Keratinocyte (primary cell): Measurements from ENCODE around the gene ZNF234. TPM values are rescaled to one million over a fixed set of nuclear protein-coding genes. Genes with fewer than 3 reads are reported as not detected.
"Not testable (repeated sequence)": the region's sequence is repeated elsewhere in the genome, so short reads cannot be mapped to it uniquely, and the experiment has no call there.

Experiments used
- DNase-seq: peaks from one replicate; pipeline ENCODE4 v3.0.0-alpha.2; 2011; ENCODE audit warnings: low read depth, missing footprints, low spot score
- FAIRE-seq: peaks from 2 replicates; lab custom pipeline; 2011; peaks lifted over from hg19 to GRCh38; lab: Jason Lieb, UNC
- H2AFZ ChIP-seq: 2 replicates; pipeline ENCODE4 v1.6.0; 2012; ENCODE audit warnings: low read length, control low read depth, inconsistent platforms; ENCODE audit not compliant: control insufficient read depth
- H3K27ac ChIP-seq: 2 replicates; pipeline ENCODE4 v1.5.1; 2011; ENCODE audit warnings: low read length; ENCODE audit not compliant: control insufficient read depth, insufficient read depth
- H3K27me3 ChIP-seq: 3 replicates; pipeline ENCODE4 v1.6.0; 2011; ENCODE audit warnings: low read length; ENCODE audit not compliant: control insufficient read depth, insufficient read depth; ENCODE audit errors: extremely low read depth
- H3K36me3 ChIP-seq, 2 experiments: 2 replicates in 1 of 2; 3 replicates in 1 of 2; pipeline ENCODE4 v1.5.1; 2011; ENCODE audit warnings: low read length in 2 of 2, mild to moderate bottlenecking in 1 of 2; ENCODE audit not compliant: control insufficient read depth in 2 of 2, insufficient read depth in 2 of 2; ENCODE audit errors: extremely low read depth in 1 of 2
- H3K4me1 ChIP-seq: 3 replicates; pipeline ENCODE4 v1.5.1; 2011; ENCODE audit warnings: low read length; ENCODE audit not compliant: control insufficient read depth, insufficient read depth; ENCODE audit errors: extremely low read depth
- H3K4me2 ChIP-seq: 3 replicates; pipeline ENCODE4 v1.6.0; 2011; ENCODE audit warnings: low read depth, low read length; ENCODE audit not compliant: control insufficient read depth, insufficient read depth; ENCODE audit errors: extremely low read depth
- H3K4me3 ChIP-seq, 3 experiments: fragments of 200-600 bp in 1 of 3; sonication (generic) in 1 of 3; 2 replicates in 2 of 3; 3 replicates in 1 of 3; pipeline ENCODE4 v1.5.1; 2011 to 2016; ENCODE audit warnings: low read length in 3 of 3, mild to moderate bottlenecking in 3 of 3, control low read depth in 2 of 3, inconsistent platforms in 1 of 3, low read depth in 1 of 3, mixed read lengths in 1 of 3, mixed run types in 1 of 3, moderate library complexity in 1 of 3; ENCODE audit not compliant: control insufficient read depth in 2 of 3, insufficient read depth in 2 of 3; ENCODE audit errors: extremely low read depth in 1 of 3
- H3K79me2 ChIP-seq: 2 replicates; pipeline ENCODE4 v1.6.0; 2012; ENCODE audit warnings: low read length; ENCODE audit not compliant: control insufficient read depth, insufficient read depth
- H3K9ac ChIP-seq: 3 replicates; pipeline ENCODE4 v1.6.0; 2011; ENCODE audit warnings: low read length; ENCODE audit not compliant: control insufficient read depth, insufficient read depth; ENCODE audit errors: extremely low read depth
- H3K9me1 ChIP-seq: 3 replicates; pipeline ENCODE4 v1.6.0; 2011; ENCODE audit warnings: low read length; ENCODE audit not compliant: control insufficient read depth, insufficient read depth; ENCODE audit errors: extremely low read depth
- H3K9me3 ChIP-seq: 2 replicates; pipeline ENCODE4 v1.5.1; 2012; ENCODE audit warnings: low read depth, low read length; ENCODE audit not compliant: control insufficient read depth
- H4K20me1 ChIP-seq: 3 replicates; pipeline ENCODE4 v1.6.0; 2011; ENCODE audit warnings: low read length; ENCODE audit not compliant: control insufficient read depth, insufficient read depth; ENCODE audit errors: extremely low read depth
- CTCF ChIP-seq, 3 experiments: IDR thresholded peaks in 1 of 3; conservative IDR thresholded peaks in 1 of 3; optimal IDR thresholded peaks in 1 of 3; 2 replicates in 2 of 3; 3 replicates in 1 of 3; pipeline versions ENCODE3 to v1.5.1; 2011; ENCODE audit warnings: low read length in 3 of 3, mild to moderate bottlenecking in 3 of 3, moderate library complexity in 2 of 3, control low read depth in 1 of 3, inconsistent platforms in 1 of 3; ENCODE audit not compliant: insufficient read depth in 2 of 3; ENCODE audit errors: extremely low read depth in 1 of 3
- EZH2 ChIP-seq: IDR thresholded peaks from one replicate; pipeline ENCODE4 v1.6.1; 2012; ENCODE audit warnings: inconsistent platforms, mild to moderate bottlenecking, low read length, moderate library complexity
- dilution Hi-C: fragments of 300-500 bp; cut with MboI; formaldehyde crosslinking; loops from one replicate; pipeline ENCODE4 v1.7.0; 2020; ENCODE audit warnings: low sequenced_read_pairs; ENCODE audit not compliant: extremely low pct_ligation_motif_present
- polyA plus RNA-seq, 5 experiments: library from polyadenylated mRNA; depleted of rRNA in 3 of 5; stranded (reverse) in 3 of 5; stranded (forward) in 1 of 5; unstranded in 1 of 5; fragments of >200 nt; gene quantifications; 1 replicate in 1 of 5; 2 replicates in 3 of 5; 3 replicates in 1 of 5; pipeline versions ENCODE4 v1.2.1 to v1.2.3, GENCODE V29; 2011 to 2012; ENCODE audit warnings: missing spikeins in 2 of 5, low read depth in 1 of 5, low replicate concordance in 1 of 5

Gene ZNF234
- polyA plus RNA-seq, 1 donor (not counting 4 experiments of a cell fraction or from before 2014, with no cell fraction given) = 4.4 TPM

GRCh38 chr19:44202470-44202869 lies 61.1 kb downstream of the ZNF234 start:
- Histone ChIP-seq H3K79me2 (no peaks in the 10 kb centered on the region), H3K4me2 (no peak overlapping the region), H3K9me1 (no peaks in the 10 kb centered on the region), H3K9ac (no peak overlapping the region), H3K4me1 (no peaks in the 10 kb centered on the region), H3K9me3 (no peaks in the 10 kb centered on the region), H3K27ac (no peak overlapping the region), H3K27me3 (no peaks in the 10 kb centered on the region), H2AFZ (no peak overlapping the region), H3K36me3 (no peaks in the 10 kb centered on the region), H4K20me1 (no peaks in the 10 kb centered on the region), H3K4me3 (no peak overlapping the region)
- dilution Hi-C loops = no loop called here
- FAIRE-seq (no peak), DNase-seq (no peak)
- no peak for TF ChIP-seq EZH2
- no peak for TF ChIP-seq CTCF (optimal IDR thresholded peaks at IDR 0.05 in 1 of 3, IDR thresholded peaks at IDR 0.05 in 1 of 3, conservative IDR thresholded peaks at IDR 0.05 in 1 of 3; ENCODE audit: extremely low read depth in 1 of 3, insufficient read depth in 2 of 3, low read length in 3 of 3)

DNA sequence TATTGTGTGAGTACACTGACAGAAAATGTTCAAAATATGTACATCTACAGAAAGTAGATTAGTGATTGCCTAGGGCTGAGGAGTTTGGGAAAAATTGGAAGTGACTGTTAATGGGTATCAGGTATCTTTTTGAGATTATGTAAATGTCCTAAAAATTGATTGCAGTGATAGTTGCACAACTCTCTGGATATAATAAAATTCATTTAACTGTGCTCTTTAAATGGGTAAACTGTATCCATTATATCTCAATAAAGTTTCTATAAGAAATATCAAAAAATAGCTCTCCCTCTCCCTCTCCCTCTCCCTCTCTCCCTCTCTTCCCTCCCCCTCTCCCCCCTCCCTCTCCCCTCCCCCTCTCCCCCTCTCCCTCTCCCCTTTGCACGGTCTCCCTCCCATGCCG lies 61.6 kb downstream of the ZNF234 start:
- Histone ChIP-seq H3K27me3 (no peaks in the 10 kb centered on the region), H3K36me3 (no peaks in the 10 kb centered on the region), H2AFZ (no peak overlapping the region), H3K4me3 (no peak overlapping the region), H3K9me1 (no peaks in the 10 kb centered on the region), H3K9me3 (no peaks in the 10 kb centered on the region), H3K4me1 (peaks cover 3% of the 10 kb centered on the region), H3K4me2 (no peak overlapping the region), H3K9ac (no peak overlapping the region), H3K79me2 (no peaks in the 10 kb centered on the region), H3K27ac (no peak overlapping the region), H4K20me1 (no peaks in the 10 kb centered on the region)
- TF ChIP-seq CTCF (optimal IDR thresholded peaks at IDR 0.05 in 1 of 3, IDR thresholded peaks at IDR 0.05 in 1 of 3, conservative IDR thresholded peaks at IDR 0.05 in 1 of 3; ENCODE audit: extremely low read depth in 1 of 3, insufficient read depth in 2 of 3, low read length in 3 of 3) (no peak), EZH2 (no peak)
- FAIRE-seq (no peak), DNase-seq (no peak)
- dilution Hi-C loops = no loop called here

GRCh38 chr19:44203877-44204276 lies 62.5 kb downstream of the ZNF234 start:
- H3K79me2 ChIP-seq, H3K4me1 ChIP-seq, H3K36me3 ChIP-seq, H3K9me3 ChIP-seq, H3K27ac ChIP-seq, H3K27me3 ChIP-seq, dilution Hi-C loops, H3K4me2 ChIP-seq, H4K20me1 ChIP-seq, H3K9ac ChIP-seq, H3K4me3 ChIP-seq, DNase-seq, H3K9me1 ChIP-seq, H2AFZ ChIP-seq, FAIRE-seq: not testable (repeated sequence)
